Stimulated activated CD4-positive, alpha-beta T cell treated with anti-CD3 and anti-CD28 coated beads, Interleukin-2, amount 100 ng/mL, for 24 hours (primary cell): Measurements from ENCODE around the gene RETN.

ENCODE experiments used
- DNase-seq, 2 donors: peaks; one replicate each; pipeline ENCODE4 v3.0.0-alpha.2; 2020

Gene RETN

GRCh38 chr19:7709932-7710460, 41.1 kb downstream of the RETN start:
- no peak for DNase-seq

GRCh38 chr19:7710616-7711015, 41.8 kb downstream of the RETN start:
- DNase-seq: no peak

- DNase-seq: no peak
Measured at GRCh38 chr19:7715671-7716070, 46.8 kb downstream of the RETN start.

GRCh38 chr19:7716762-7717161, 47.9 kb downstream of the RETN start:
- DNase-seq: no peak

GRCh38 chr19:7718668-7719067, 49.8 kb downstream of the RETN start:
- DNase-seq: no peak
